GM21360 (cell line): ENCODE results near the gene TM2D1.
"Not testable (repeated sequence)": the region's sequence is repeated elsewhere in the genome, so short reads cannot be mapped to it uniquely, and the experiment has no call there.

Experiments
- ATAC-seq: cut with Tn5 transposase; IDR thresholded peaks from one replicate; pipeline ENCODE4 v1.9.1; 2021; ENCODE audit warnings: mild to moderate bottlenecking, moderate library complexity; ENCODE audit not compliant: unreplicated experiment

The TM2D1 gene

GRCh38 chr1:61724813-61725694 is at the start of gene TM2D1:
Gene TM2D1, minus strand, starts transcription at chr1:61725141. Its CDS starts 21 bp downstream, at chr1:61725120.
- ATAC-seq = peak; percentile 99

DNA sequence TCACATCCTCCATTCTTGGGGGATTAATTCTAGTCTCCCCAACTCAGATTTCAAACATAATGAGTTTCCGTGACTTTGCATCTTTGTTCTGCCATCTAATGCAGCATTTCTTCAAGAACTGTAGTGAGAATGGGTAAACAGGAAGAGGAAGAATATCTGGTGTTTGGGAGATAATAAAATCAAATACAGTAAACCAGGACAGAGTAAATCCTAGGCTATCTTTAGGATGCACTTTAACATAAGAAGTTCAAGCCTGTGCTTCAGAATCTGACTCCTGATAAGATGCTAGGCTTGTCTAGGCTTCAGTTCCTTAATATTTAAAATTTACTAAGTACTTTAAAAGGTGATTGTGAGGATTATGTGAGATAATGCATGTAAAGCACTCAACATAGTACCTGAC is 45.2 kb upstream of the TM2D1 start:
- ATAC-seq = no peak

GRCh38 chr1:61757950-61758349 is 33.0 kb upstream of the TM2D1 start:
- no peak for ATAC-seq

DNA sequence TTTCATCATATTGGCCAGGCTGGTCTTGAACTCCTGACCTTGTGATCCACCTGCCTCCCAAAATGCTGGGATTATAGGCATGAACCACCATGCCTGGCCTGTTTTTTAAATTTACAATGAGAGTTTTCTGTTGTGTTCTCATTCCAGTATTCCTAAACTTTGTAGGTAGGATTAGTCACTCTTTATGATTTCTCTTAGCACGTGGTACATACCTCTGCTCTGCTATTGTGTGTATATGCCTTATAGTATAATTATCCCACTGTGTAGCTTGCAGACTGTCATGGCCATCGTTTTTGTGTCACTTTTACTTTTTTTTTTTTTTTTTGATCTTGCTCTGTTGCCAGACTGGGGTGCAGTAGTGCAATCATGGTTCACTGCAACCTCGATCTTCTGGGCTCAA is 31.8 kb upstream of the TM2D1 start:
- ATAC-seq = no peak

DNA sequence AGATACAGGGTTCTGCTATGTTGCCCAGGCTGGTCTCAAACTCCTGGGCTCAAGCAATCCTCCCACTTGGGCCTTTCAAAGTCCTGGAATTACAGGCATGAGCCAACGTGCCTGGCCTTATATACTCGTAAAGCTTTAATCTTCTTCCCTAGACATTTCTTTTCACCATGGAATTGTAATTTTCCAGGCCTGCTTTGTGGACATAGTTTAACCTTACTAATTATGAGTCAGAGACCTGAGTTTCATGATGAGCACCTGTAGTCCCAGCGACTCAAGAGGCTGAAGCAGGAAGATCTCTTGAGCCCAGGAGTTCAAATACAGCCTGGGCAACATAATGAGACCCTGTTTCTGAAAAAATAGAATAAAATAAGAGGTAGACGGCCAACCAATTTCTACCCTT is 29.6 kb upstream of the TM2D1 start:
- no peak for ATAC-seq

DNA sequence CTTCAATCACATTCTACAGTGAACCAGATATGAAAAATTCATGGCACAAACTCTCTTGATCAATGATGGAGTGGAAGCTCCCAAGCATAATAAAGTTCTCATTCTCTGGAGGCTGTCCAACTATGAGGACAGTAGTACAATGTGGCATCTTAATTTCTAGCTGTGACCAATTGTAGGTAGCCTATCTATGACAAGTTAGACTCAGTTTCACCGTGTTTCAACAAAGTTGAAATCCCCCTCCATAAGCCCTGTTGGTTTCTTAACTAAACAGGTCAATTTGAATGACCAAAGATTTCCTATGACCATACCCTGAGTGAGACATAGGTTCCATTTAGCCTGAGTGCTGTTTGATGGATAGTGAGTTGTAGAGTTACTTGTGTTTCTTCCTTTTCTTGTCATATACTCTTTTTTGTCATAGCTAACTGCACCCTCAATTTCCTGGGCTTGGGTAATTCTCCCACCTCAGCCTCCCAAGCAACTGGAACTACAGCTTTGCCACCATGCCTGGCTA is 29.1 kb upstream of the TM2D1 start:
- ATAC-seq = no peak

GRCh38 chr1:61752921-61753389 is 28.0 kb upstream of the TM2D1 start:
- no peak for ATAC-seq

DNA sequence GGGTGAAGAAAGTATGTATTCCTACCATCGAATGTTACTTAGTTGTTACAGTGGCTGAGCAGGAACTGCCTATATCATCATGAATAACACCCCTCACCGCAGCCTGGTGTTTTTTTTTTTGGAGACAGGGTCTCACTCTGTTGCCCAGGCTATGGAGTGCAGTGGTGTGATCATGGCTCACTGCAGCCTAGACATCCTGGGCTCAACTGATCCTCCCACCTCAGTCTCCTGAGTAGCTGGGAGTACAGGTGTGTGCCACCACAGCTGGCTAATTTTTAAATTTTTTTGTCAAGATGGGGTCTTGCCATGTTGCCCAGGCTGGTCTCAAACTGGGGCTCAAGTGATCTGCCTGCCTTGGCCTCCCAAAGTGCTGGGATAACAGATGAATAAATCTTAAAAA is 24.6 kb upstream of the TM2D1 start:
- no peak for ATAC-seq

DNA sequence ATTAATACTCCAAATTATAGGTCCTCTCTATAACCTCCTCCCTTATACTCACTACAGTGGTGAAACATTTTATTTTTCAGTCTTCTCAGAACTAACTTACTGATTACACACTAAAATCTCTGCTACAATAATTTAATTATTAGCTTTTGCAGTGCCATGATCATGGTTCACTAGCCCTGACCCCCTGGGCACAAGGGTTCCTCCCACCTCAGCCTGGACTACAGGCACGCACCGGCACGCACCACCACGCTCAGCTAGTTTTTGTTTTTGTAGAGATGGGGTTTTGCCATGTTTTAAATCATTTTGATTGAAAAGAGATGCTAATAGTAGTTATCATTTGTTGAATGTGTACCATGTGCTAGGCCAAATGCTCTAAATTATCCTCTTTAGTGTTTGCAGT is 23.6 kb upstream of the TM2D1 start:
- ATAC-seq = no peak

DNA sequence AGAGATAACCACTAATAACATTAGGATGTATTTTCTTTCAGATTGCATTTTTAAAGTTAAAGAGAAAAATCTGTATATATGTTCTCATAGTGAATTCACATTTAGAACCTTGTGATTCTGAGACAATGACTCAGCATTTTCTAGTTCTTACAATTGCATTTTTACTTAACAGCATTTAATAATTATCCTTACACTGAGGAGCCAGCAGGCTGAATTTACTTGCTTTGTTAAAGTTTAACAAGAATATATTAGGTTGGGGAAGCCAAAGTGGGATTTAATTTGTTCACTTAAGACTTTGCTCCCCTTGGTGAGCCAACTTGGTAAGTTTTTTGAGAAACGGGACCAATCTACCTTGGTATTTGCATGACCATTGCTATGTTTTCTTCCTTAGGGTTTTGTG is 21.9 kb upstream of the TM2D1 start:
- no peak for ATAC-seq

DNA sequence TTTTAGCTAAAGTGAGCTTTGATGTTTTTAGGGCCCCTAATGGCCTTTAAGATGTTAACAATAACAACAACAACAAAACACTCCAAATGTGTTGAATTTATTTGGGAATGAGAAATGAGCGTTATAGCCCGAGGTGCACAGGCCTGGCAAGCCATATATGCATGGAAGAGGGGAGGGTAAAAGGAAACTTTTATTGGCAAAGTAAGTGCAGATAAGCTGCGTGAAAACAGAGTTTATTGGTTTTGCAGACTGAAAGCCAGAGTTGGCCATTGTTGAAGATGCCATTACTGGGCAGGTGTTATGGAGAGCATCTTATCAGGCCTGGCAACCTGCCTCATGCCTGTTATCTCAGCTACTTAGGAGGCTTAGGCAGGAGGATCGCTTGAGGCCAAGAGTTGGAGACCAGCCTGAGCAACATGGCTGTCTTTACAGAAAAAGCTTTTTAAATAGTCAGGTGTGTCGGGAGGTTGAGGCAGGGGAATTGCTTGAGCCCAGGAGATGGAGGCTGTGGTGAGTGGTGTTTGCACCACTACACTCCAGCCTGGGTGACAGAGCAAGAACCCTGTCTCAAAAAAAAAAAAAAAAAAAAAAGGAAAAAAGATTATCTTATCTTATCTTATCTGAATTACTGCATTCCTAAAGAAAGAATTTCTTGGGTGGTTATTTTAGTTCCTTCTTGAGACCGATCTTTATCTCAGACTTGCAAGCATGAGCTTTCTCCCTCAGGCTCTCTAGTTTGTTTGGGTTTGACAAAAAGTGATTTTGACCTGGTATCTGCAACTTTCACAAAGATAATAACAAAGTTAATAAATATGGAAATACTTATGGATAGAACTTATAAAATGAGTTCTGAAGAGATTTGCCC is 19.0 kb upstream of the TM2D1 start:
- no peak for ATAC-seq

- ATAC-seq = no peak
Measured at GRCh38 chr1:61743431-61743705, 18.4 kb upstream of the TM2D1 start.

DNA sequence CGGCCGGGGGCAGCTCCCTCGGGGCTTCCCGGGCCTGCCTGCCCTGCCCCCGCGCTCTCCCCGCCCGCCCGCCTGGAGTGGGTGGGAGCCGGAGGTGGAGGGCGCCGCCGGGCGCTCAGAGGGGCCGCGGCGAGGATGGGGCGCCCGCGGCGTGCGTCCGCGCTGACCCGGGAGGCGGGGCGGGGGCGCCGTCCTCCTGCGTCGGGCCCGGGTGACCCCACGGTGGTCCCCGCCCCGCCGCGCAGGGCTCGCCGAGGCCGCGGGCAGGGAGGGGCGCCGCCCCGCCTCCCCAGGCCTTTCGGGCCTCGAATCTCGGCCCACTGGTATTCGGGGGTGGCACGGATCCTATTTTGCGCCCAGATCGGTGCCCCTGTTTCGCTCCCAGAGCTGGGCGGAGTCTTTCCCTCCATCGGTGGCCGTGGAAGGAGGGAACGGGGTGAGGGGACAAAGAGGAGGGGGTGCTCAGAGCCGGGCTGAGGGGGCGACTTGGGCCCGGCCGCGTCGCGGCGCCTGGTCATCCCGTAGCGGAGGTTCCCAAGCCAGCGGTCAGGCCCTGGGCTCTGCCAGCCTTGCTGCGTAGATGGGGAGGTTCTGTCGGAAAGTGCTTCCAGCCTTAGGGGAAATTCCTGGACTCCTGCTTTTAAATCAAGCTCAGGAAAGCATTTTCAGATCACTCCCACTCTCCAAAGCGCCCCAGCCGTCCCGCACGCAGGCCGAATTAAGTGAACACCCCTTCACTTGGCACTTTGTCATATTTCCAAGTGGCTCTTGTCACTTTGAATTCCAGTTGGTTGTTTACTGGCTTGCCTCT is 17.9 kb upstream of the TM2D1 start:
- ATAC-seq = peak; percentile 53

DNA sequence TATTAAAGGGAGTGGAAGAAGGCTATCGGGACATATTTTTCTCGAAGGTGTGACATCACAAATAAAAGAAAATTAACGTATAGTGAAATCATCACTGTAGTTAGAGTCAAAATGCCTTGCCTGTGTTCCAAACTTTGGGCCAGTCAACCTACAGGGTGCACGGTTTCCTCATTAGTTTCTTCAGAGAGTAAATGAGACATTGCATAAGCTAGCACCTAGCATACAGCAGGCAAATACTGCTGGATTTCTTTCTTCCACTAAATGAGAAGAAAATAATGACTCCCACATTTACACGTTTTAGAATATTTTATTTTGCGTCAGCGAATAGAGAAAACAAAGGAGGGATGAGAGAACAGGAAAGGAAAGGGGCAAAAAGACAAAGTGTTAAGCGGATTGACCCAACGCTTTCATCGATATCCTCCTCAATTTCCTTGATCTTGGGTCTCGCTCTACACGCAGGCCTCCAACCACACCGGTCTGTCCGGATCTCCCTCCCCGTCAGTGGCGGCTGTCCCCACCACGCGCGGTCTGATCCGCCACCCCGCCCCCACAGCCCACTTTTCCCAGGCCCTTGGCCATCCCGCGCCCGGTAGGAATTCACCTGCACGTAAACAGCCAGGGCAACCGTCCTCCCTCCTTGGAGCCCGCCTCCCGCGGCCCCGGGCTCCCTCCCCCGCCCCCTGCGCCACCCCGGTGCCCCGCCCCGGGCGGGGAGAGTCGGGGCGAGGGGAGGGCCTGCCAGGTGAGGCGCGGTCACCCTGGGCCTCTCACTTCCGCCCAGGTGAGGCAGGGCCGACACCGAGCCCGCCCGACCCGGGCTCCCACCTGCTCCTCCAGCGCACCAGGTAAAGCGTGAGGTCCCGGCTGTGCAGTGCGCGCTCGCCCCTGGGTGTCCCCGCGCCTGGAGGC is 17.0 kb upstream of the TM2D1 start, which contains the start of gene PATJ:
PATJ (plus strand) TSS at position 770 of the 909 bp plus-strand sequence. CDS start 20,413 bp downstream, outside the sequence.
- peak; percentile 80 for ATAC-seq

- ATAC-seq = no peak
Measured at GRCh38 chr1:61740751-61741700, 16.1 kb upstream of the TM2D1 start.

DNA sequence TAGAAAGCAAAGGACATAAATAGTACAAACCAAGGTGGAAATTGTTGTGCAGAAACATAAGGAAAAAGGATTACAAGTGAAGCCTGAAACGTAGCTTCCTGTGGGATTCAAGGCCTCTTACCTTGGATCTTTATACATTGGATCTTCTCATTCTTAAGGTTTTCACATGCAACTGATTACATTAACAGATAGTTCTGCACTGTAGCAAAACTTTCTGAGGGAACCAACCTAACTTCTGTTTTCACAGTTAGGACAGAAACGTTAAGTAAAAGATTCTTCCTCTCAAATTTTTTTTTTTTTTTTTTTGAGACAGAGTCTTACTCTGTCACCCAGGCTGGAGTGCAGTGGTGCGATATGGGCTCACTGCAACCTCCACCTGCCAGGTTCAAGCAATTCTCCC is 7.8 kb upstream of the TM2D1 start:
- no peak for ATAC-seq

DNA sequence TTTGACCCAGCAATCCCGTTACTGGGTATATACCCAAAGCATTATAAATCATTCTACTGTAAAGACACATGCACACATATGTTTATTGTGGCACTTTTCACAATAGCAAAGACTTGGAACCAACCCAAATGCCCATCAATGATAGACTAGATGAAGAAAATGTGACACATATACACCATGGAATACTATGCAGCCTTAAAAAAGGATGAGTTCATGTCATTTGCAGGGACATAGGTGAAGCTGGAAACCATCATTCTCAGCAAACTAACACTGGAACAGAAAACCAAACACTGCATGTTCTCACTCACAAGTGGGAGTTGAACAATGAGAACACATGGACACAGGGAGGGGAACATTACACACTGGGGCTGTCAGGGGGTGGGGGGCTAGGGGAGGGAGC is 5.7 kb upstream of the TM2D1 start:
- ATAC-seq = not testable (repeated sequence)

DNA sequence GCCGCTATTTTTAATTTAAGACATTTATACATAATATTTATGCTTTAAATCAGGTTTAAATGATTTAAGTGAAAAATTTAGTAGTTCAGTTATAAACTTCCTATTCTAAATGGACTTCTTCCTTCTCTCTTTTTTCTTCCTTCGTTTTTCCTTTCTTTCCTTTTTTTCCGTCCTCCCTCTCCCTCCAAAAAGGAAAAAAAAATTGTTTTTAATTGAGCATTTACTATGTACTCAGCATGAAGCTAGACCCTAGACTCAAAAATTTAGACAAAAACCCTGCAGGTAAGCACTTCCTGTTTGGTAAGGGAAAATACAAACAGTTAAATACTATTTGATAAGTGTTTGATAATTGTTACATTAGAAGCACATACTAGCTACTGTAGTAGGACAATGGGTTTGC is 2.6 kb upstream of the TM2D1 start:
- no peak for ATAC-seq

GRCh38 chr1:61724506-61724812 is 482 bp downstream of the TM2D1 start:
- ATAC-seq = no peak
